Neural crest cell (in vitro differentiated cells): ENCODE data around the gene P2RX2. TPM values are rescaled to one million over a fixed set of nuclear protein-coding genes. Genes with fewer than 3 reads are reported as not detected.

Experiments used
- DNase-seq: peaks from one replicate; pipeline ENCODE4 v3.0.0; 2021; ENCODE audit warnings: low read depth, mixed read lengths, low spot score
- H3K27ac Mint-ChIP-seq: one replicate; pipeline ENCODE4 v1.8.0; 2021; ENCODE audit warnings: mild to moderate bottlenecking, mixed read lengths; ENCODE audit not compliant: unreplicated experiment
- H3K27me3 Mint-ChIP-seq: 2 replicates; pipeline ENCODE4 v1.8.0; 2021; ENCODE audit warnings: low read depth, mild to moderate bottlenecking, mixed read lengths
- H3K36me3 Mint-ChIP-seq: 2 replicates; pipeline ENCODE4 v1.8.0; 2021; ENCODE audit warnings: low read depth, mild to moderate bottlenecking, mixed read lengths
- H3K4me1 Mint-ChIP-seq: 2 replicates; pipeline ENCODE4 v1.8.0; 2021; ENCODE audit warnings: mixed read lengths
- H3K4me3 Mint-ChIP-seq: one replicate; pipeline ENCODE4 v1.8.0; 2021; ENCODE audit warnings: mild to moderate bottlenecking, mixed read lengths
- H3K9me3 Mint-ChIP-seq: 2 replicates; pipeline ENCODE4 v1.8.0; 2021; ENCODE audit warnings: mixed read lengths
- CTCF ChIP-seq: fragments of 200-600 bp; sonication (generic); conservative IDR thresholded peaks from 2 replicates; pipeline ENCODE4 v1.5.0; 2021; ENCODE audit warnings: antibody characterized with exemption, mild to moderate bottlenecking
- total RNA-seq: library from RNA; stranded (reverse); gene quantifications from 2 replicates; pipeline ENCODE4 v1.2.1, GENCODE V29; 2021

The P2RX2 gene
- total RNA-seq, 1 donor from 2014 or later: not detected

- Mint-ChIP-seq H3K4me1 (no peaks in the 10 kb centered on the region), H3K27ac (no peak overlapping the region), H3K9me3 (no peaks in the 10 kb centered on the region), H3K27me3 (no peaks in the 10 kb centered on the region), H3K36me3 (peaks cover 31% of the 10 kb centered on the region), H3K4me3 (no peak overlapping the region)
- TF ChIP-seq CTCF: no peak
- DNase-seq: no peak
Measured at GRCh38 chr12:132629330-132629729, 10.8 kb downstream of the P2RX2 start.

- H3K9me3 Mint-ChIP-seq: no peaks in the 10 kb centered on the region
- DNase-seq: no peak
- no peak overlapping the region for H3K27ac Mint-ChIP-seq
- H3K36me3 Mint-ChIP-seq: peaks cover 33% of the 10 kb centered on the region
- H3K27me3 Mint-ChIP-seq: no peaks in the 10 kb centered on the region
- TF ChIP-seq CTCF: no peak
- no peaks in the 10 kb centered on the region for H3K4me1 Mint-ChIP-seq
- no peak overlapping the region for H3K4me3 Mint-ChIP-seq
Measured at GRCh38 chr12:132630672-132631071, 12.1 kb downstream of the P2RX2 start.

DNA sequence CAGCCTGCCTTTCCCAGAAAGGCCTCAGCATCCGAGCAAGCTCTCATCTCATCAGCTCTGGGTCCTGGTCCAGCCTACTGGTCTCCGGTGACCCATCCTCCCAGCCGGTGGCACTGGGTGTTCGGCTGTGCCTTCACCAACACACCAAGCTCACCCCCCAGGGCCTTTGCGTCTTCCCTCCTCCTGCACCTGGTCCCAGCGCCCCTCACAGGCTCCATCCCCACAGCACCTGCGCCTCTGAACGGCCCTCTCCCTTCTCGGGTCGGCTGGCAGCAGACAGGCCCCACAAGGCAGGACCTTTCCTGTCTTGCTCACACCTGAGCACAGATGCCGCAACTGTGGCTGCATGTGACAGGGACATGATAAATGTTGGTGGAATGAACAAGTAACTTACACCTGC lies 13.1 kb downstream of the P2RX2 start:
- H3K4me1 Mint-ChIP-seq: no peaks in the 10 kb centered on the region
- no peak for TF ChIP-seq CTCF
- H3K9me3 Mint-ChIP-seq: no peaks in the 10 kb centered on the region
- no peaks in the 10 kb centered on the region for H3K27me3 Mint-ChIP-seq
- H3K27ac Mint-ChIP-seq: no peak overlapping the region
- H3K4me3 Mint-ChIP-seq: no peak overlapping the region
- no peak for DNase-seq
- peaks cover 37% of the 10 kb centered on the region for H3K36me3 Mint-ChIP-seq

DNA sequence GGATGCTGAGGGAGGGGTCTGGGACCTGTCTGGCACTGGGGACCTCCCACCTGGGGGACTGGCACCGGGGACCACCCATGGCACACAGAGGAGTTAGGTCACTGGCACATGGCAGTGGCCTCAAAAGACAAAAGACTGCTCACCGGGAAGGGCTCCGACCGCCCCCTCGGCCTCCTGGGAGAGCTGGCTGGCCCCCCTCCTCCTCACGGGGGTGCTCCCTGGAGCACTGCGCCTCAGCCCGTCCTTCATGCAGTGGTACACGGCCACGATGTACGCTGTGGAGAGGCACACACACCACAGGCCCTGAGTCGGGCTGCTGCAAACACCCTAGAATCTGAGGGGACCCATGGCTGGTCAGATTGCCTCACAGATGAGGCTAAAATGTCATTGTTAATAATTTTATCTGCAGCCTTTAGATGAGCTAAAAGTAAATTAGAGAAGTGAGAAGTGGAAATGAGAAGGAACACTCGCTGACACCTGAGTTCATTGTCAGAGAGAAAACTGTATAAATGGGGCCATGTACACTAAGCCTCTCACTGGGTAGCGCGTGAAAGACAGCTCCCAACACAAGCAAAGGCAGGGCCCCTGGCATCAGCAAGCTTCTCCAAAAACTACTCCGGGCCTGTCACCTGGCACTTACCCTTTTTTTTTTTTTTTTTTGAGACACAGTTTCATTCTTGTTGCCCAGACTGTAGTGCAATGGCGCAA lies 14.1 kb downstream of the P2RX2 start:
- Mint-ChIP-seq H3K27ac (no peak overlapping the region), H3K27me3 (no peaks in the 10 kb centered on the region)
- TF ChIP-seq CTCF: no peak

GRCh38 chr12:132633398-132633797 lies 14.8 kb downstream of the P2RX2 start:
- Mint-ChIP-seq H3K27ac (peak overlapping the region; percentile 17), H3K27me3 (no peaks in the 10 kb centered on the region), H3K4me3 (peak overlapping the region; percentile 22), H3K4me1 (no peaks in the 10 kb centered on the region), H3K9me3 (no peaks in the 10 kb centered on the region), H3K36me3 (peaks cover 44% of the 10 kb centered on the region)
- no peak for DNase-seq
- TF ChIP-seq CTCF: no peak

More for the DNA sequence above, 14.1 kb downstream of the P2RX2 start:
- no peak for DNase-seq
- Mint-ChIP-seq H3K9me3 (no peaks in the 10 kb centered on the region), H3K4me3 (no peak overlapping the region), H3K36me3 (peaks cover 40% of the 10 kb centered on the region), H3K4me1 (no peaks in the 10 kb centered on the region)
